NB4 (cell line): Measurements from ENCODE around the gene FICD.
"Not testable (repeated sequence)": the region's sequence is repeated elsewhere in the genome, so short reads cannot be mapped to it uniquely, and the experiment has no call there.

Experiments
- DNase-seq: peaks from one replicate; pipeline ENCODE4 v3.0.0; 2010; ENCODE audit warnings: low read depth
- H3K4me3 ChIP-seq: one replicate; pipeline ENCODE4 v1.5.1; 2011; ENCODE audit warnings: mild to moderate bottlenecking, low read depth, low read length, moderate library complexity
- MYC ChIP-seq: IDR thresholded peaks from 2 replicates; pipeline ENCODE4 v1.6.1; 2011; ENCODE audit warnings: low read depth, low read length
- POLR2A ChIP-seq: IDR thresholded peaks from 2 replicates; pipeline ENCODE4 v1.6.1; 2011; ENCODE audit warnings: mild to moderate bottlenecking; ENCODE audit not compliant: insufficient read length; ENCODE audit errors: extremely low read depth
- TF ChIP-seq, protein P1 (sequence below): IDR thresholded peaks from 2 replicates; pipeline ENCODE4 v1.6.1; 2011; ENCODE audit warnings: low read depth, low read length
- TF ChIP-seq, protein P2 (sequence below): IDR thresholded peaks from one replicate; pipeline ENCODE4 v1.5.1; 2012; ENCODE audit warnings: low read depth, low read length

The FICD gene

DNA sequence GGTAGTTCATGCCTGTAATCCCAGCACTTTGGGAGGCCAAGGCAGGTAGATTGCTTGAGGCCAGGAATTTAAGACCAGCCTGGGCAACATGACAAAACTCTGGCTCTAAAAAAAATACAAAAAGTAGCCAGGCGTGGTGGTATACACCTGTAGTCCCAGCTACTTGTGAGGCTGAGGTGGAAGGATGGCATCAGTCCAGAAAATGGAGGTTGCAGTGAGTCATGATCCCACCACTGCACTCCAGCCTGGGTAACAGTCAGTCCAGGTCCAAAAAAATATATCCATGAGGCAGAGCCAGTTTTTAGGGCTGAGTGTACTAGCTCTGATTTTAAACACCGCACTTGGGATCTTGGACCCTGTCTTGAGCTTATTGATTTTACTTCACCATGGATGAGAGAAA, 30.6 kb upstream of the FICD start:
- no peak overlapping the region for H3K4me3 ChIP-seq
- TF ChIP-seq POLR2A (no peak), MYC (no peak)
- TF ChIP-seq, protein P1, sequence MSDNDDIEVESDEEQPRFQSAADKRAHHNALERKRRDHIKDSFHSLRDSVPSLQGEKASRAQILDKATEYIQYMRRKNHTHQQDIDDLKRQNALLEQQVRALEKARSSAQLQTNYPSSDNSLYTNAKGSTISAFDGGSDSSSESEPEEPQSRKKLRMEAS = no peak
- TF ChIP-seq, protein P2, sequence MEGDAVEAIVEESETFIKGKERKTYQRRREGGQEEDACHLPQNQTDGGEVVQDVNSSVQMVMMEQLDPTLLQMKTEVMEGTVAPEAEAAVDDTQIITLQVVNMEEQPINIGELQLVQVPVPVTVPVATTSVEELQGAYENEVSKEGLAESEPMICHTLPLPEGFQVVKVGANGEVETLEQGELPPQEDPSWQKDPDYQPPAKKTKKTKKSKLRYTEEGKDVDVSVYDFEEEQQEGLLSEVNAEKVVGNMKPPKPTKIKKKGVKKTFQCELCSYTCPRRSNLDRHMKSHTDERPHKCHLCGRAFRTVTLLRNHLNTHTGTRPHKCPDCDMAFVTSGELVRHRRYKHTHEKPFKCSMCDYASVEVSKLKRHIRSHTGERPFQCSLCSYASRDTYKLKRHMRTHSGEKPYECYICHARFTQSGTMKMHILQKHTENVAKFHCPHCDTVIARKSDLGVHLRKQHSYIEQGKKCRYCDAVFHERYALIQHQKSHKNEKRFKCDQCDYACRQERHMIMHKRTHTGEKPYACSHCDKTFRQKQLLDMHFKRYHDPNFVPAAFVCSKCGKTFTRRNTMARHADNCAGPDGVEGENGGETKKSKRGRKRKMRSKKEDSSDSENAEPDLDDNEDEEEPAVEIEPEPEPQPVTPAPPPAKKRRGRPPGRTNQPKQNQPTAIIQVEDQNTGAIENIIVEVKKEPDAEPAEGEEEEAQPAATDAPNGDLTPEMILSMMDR = no peak
- no peak for DNase-seq

DNA sequence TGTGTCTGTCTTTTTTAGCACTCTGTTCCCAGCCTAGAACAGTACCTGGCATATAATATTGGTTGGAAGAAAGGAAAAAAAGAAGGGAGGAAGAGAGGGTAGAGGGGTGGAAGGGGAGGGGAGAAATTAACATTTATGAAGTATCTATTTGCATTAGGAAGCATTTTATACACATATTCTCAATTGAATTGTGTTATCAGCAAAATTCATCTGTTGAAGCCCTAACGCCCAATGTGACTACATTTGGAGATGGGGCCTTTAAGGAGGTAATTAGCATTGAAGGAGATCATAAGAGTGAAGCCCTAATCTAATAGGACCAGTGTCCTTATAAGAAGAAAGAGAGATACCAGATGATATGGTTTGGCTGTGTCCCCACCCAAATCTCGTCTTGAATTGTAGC, 30.2 kb upstream of the FICD start:
- no peak for DNase-seq
- no peak for TF ChIP-seq MYC
- no peak for TF ChIP-seq POLR2A
- TF ChIP-seq, protein P2 = no peak
- TF ChIP-seq, protein P1 = no peak
- no peak overlapping the region for H3K4me3 ChIP-seq

DNA sequence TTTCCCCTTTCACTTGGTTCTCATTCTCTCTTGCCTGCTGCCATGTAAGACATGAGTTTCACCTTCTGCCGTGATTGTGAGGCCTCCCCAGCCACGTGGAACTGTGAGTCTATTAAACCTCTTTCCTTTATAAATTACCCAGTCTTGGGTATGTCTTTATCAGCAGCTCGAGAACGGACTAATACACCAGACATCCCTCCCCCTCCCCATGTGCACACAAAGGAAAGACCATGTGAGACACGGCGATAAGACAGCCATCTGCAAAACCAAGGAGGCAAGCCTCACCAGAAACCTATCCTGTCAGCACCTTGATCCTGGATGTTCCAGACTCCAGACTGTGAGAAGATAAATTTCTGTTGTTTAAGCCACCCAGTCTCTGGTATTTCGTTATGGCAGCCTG, 29.7 kb upstream of the FICD start:
- H3K4me3 ChIP-seq, DNase-seq: not testable (repeated sequence)

DNA sequence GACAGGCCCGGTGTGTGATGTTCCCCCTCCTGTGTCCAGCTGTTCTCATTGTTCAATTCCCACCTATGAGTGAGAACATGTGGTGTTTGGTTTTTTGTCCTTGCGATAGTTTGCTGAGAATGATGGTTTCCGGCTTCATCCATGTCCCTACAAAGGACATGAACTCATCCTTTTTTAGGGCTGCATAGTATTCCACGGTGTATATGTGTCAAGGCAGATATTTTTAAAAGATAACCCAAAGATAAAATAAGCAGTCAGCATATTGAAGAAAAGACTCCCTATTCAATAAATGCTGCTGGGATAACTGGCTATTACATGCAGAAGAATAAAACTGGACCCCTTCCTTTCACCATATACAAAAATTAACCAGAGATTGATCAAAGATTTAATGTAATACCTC, 28.0 kb upstream of the FICD start:
- not testable (repeated sequence) for H3K4me3 ChIP-seq, DNase-seq

DNA sequence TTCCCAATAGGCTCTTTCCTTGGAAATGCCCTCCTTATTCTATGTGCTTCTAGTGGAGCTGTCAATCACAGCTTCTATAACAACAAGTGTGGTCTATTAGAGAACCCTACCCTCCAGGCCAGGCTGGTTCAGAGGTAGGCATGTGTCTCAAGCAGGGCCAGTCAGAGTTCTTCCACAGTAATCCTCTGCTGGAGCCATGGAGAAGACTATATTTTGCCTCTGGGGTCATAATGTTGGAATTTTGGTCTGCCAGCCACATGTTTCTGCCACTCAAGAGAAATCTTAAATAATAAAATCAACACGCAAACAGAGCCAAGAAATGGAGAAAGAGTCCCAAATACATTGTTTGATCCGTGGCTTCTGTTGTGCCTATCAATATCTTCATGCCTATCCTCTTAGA, 23.8 kb upstream of the FICD start:
- no peak for DNase-seq
- no peak for TF ChIP-seq POLR2A

DNA sequence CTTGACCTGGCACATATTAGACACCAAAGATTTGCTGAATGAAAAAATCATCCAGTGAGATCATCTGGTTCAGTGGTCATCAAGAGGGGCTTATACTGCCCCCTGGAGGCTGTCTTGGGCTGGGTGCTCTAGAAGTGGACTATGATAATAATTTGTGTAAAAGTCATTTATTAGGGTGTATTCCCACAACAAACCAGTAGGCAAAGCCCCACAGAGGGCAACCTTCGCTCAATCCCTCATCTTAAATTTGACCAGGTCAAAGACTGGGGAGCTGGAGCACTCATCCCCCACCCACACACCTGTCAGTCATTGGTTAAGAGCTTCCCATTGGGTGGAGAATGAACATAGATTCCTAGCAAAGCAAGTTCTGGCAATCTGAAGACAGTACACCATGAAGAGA, 20.0 kb upstream of the FICD start:
- no peak overlapping the region for H3K4me3 ChIP-seq
- peak; percentile 68 for DNase-seq
- TF ChIP-seq, protein P2 = peak; percentile 89
- TF ChIP-seq, protein P1 = no peak
- no peak for TF ChIP-seq POLR2A

More for the DNA sequence above, 23.8 kb upstream of the FICD start:
- no peak overlapping the region for H3K4me3 ChIP-seq

DNA sequence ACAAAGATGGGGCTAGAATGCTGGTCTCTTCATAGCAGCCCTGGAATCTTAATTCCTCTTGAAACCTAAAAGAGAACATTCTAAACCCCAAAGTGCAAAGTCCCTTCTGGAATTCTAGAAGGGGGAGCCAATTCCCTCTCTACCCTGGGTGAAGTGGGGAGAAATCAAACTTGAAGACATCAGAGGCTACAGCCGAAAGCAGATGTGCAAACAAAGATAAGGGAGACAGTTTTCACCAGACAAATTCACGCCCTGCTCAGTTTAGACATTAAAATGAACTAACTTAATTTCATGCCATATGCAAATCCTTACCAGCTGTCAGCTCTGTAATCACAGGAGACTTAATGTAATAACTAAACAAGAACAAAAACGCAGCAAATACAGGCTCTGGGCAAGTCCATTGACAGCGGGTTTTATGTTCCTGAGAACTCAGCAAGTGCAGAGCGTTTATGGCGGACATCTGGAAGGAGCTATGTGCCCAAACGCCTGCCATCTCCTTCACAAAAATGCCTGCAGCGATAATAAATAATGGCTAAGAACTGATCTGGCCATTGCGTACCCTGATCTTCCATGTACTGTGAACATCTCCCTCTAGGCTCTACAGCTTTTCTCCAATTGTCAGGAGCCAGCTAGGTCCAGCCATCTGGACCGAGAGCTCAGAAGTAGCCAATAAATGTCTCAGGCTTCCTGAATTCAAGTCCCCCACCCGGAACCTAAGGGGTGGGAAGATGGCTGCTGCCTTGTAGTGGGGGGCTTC, 19.1 kb upstream of the FICD start:
- DNase-seq = no peak
- H3K4me3 ChIP-seq = no peak overlapping the region
- TF ChIP-seq, protein P2 = no peak
- no peak for TF ChIP-seq POLR2A
- TF ChIP-seq, protein P1 = no peak
- TF ChIP-seq MYC = no peak

DNA sequence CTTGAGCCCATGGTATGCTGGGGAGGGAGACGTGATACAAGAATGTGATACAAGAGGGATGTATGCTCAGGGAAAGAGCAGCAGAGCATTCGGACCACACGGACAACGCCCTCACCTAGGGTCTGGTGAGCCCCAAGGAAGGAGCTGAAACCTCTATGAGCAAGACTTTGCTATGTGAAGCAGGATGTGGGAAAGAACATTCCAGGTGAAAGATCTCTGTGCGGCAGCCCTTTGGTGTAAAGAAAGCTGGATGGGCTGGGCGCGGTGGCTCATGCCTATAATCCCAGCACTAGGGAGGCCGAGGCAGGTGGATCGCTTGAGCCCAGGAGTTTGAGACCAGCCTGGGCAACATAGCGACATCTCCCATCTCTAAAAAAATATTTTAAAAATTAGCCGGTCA, 16.9 kb upstream of the FICD start:
- no peak overlapping the region for H3K4me3 ChIP-seq
- no peak for DNase-seq
- no peak for TF ChIP-seq MYC
- TF ChIP-seq, protein P2 = no peak
- TF ChIP-seq, protein P1 = no peak
- TF ChIP-seq POLR2A = no peak
